OCI-LY7 (cell line): Measurements from ENCODE around the gene THRA.

ENCODE experiments used
- CTCF ChIP-seq: fragments of 200-600 bp; sonication (generic); conservative IDR thresholded peaks from 2 replicates; pipeline ENCODE4 v1.5.1; 2014; ENCODE audit warnings: mild to moderate bottlenecking, antibody characterized with exemption, low read length, moderate library complexity, mixed read lengths
- EZH2phosphoT487 ChIP-seq: fragments of 200-600 bp; sonication (generic); IDR thresholded peaks from 2 replicates; pipeline ENCODE4 v1.6.1; 2018; ENCODE audit warnings: low read depth, borderline replicate concordance, mild to moderate bottlenecking, mixed run types, antibody characterized with exemption, low read length, moderate library complexity, mixed read lengths

- TF ChIP-seq CTCF (no peak), EZH2phosphoT487 (no peak)
Measured at GRCh38 chr17:40034426-40035161, 28.2 kb upstream of the THRA start.
